Calu3 (cell line): ENCODE results near the gene HEG1. TPM values are rescaled to one million over a fixed set of nuclear protein-coding genes. Genes with fewer than 3 reads are reported as not detected.
"Not testable (repeated sequence)": the region's sequence is repeated elsewhere in the genome, so short reads cannot be mapped to it uniquely, and the experiment has no call there.

Experiments used
- BruUV-seq: library from RNA; stranded (reverse); fragments of 400-500 nt; replicated peaks from 2 replicates; lab custom pipeline; 2021; lab: Mats Ljungman, UMichigan
- CTCF ChIA-PET: fragments of 300-600 bp; sonication (Branson Sonifier 250); formaldehyde crosslinking; loops from one replicate; lab custom pipeline; 2022; ENCODE audit warnings: antibody characterized with exemption; lab: Charles Lee
- DNase-seq: peaks from one replicate; pipeline ENCODE4 v3.0.0; 2022
- H3K27ac Mint-ChIP-seq: one replicate; pipeline ENCODE4 v1.8.0; 2022; ENCODE audit warnings: mixed read lengths; ENCODE audit not compliant: unreplicated experiment
- H3K27me3 Mint-ChIP-seq: one replicate; pipeline ENCODE4 v1.8.0; 2022; ENCODE audit warnings: mixed read lengths; ENCODE audit not compliant: unreplicated experiment
- H3K36me3 Mint-ChIP-seq: one replicate; pipeline ENCODE4 v1.8.0; 2022; ENCODE audit warnings: mild to moderate bottlenecking, moderate library complexity, mixed read lengths; ENCODE audit not compliant: insufficient read depth, unreplicated experiment
- H3K4me1 Mint-ChIP-seq: one replicate; pipeline ENCODE4 v1.8.0; 2022; ENCODE audit warnings: mild to moderate bottlenecking, low read depth, mixed read lengths; ENCODE audit not compliant: unreplicated experiment
- H3K4me3 Mint-ChIP-seq: one replicate; pipeline ENCODE4 v1.8.0; 2022; ENCODE audit warnings: mild to moderate bottlenecking, low read depth, moderate library complexity, mixed read lengths; ENCODE audit not compliant: unreplicated experiment
- H3K9me3 Mint-ChIP-seq: one replicate; pipeline ENCODE4 v1.8.0; 2022; ENCODE audit warnings: low read depth, mixed read lengths; ENCODE audit not compliant: unreplicated experiment
- intact Hi-C: fragments of 100-400 bp; cut with micrococcal nuclease; formaldehyde crosslinking; loops from one replicate; pipeline ENCODE4 v1.10.0; 2022; ENCODE audit not compliant: unreplicated experiment
- total RNA-seq: library from RNA; stranded (reverse); gene quantifications from 2 replicates; pipeline ENCODE4 v1.2.3, GENCODE V29; 2022
- TF ChIP-seq, protein P1 (sequence below): fragments of 200-600 bp; IDR thresholded peaks from one replicate; pipeline ENCODE4 v1.8.0; 2022; ENCODE audit warnings: antibody characterized with exemption; ENCODE audit not compliant: unreplicated experiment

Gene HEG1
- total RNA-seq, 1 experiment from 2014 or later: 0.97 TPM

GRCh38 chr3:124962403-124962940 lies 93.3 kb downstream of the HEG1 start:
- CTCF ChIA-PET: no interaction called here
- no peaks in the 10 kb centered on the region for H3K9me3 Mint-ChIP-seq
- H3K4me3 Mint-ChIP-seq: no peak overlapping the region
- no peaks in the 10 kb centered on the region for H3K4me1 Mint-ChIP-seq
- intact Hi-C loops: no loop called here
- no peaks in the 10 kb centered on the region for H3K27me3 Mint-ChIP-seq
- no peak overlapping the region for H3K27ac Mint-ChIP-seq
- no peaks in the 10 kb centered on the region for H3K36me3 Mint-ChIP-seq
- TF ChIP-seq, protein P1, sequence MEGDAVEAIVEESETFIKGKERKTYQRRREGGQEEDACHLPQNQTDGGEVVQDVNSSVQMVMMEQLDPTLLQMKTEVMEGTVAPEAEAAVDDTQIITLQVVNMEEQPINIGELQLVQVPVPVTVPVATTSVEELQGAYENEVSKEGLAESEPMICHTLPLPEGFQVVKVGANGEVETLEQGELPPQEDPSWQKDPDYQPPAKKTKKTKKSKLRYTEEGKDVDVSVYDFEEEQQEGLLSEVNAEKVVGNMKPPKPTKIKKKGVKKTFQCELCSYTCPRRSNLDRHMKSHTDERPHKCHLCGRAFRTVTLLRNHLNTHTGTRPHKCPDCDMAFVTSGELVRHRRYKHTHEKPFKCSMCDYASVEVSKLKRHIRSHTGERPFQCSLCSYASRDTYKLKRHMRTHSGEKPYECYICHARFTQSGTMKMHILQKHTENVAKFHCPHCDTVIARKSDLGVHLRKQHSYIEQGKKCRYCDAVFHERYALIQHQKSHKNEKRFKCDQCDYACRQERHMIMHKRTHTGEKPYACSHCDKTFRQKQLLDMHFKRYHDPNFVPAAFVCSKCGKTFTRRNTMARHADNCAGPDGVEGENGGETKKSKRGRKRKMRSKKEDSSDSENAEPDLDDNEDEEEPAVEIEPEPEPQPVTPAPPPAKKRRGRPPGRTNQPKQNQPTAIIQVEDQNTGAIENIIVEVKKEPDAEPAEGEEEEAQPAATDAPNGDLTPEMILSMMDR: no peak
- no TSS peak for BruUV-seq
- no peak for DNase-seq

DNA sequence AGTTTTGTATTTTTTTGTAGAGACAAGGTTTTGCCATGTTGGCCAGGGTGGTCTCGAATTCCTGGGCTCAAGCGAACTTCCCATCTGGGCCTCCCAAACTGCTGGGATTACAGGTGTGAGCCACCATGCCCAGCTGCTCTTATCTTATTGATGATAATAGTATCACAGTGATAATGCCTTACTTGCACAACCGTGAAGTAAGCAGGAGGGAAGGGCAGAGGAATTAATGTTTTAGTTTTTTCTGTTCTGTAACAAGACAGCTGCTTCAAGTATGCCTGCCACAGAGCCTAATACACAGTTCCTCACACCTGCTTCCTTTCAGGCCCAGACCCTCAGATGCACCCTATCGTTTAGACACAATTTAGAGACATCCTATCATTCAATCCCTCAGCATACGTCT lies 95.1 kb downstream of the HEG1 start:
- TF ChIP-seq, protein P1: no peak
- no TSS peak for BruUV-seq
- DNase-seq: no peak
- CTCF ChIA-PET: no interaction called here
- Mint-ChIP-seq H3K4me1 (no peaks in the 10 kb centered on the region), H3K36me3 (no peaks in the 10 kb centered on the region), H3K9me3 (no peaks in the 10 kb centered on the region), H3K4me3 (no peak overlapping the region), H3K27me3 (no peaks in the 10 kb centered on the region), H3K27ac (no peak overlapping the region)
- intact Hi-C loops: no loop called here

- DNase-seq: no peak
- intact Hi-C loops: no loop called here
- H3K4me1 Mint-ChIP-seq: no peaks in the 10 kb centered on the region
- TF ChIP-seq, protein P1: no peak
- no peak overlapping the region for H3K4me3 Mint-ChIP-seq
- no peaks in the 10 kb centered on the region for H3K36me3 Mint-ChIP-seq
- no peak overlapping the region for H3K27ac Mint-ChIP-seq
- no peaks in the 10 kb centered on the region for H3K27me3 Mint-ChIP-seq
- CTCF ChIA-PET: interaction anchor here (0.8 kb wide), 1 partner anchor 9 kb away, joined by 3 read pairs; no protein-coding TSS in a partner anchor
- no TSS peak for BruUV-seq
- no peaks in the 10 kb centered on the region for H3K9me3 Mint-ChIP-seq
These were observed 95.7 kb downstream of the HEG1 start for GRCh38 chr3:124960105-124960504.

DNA sequence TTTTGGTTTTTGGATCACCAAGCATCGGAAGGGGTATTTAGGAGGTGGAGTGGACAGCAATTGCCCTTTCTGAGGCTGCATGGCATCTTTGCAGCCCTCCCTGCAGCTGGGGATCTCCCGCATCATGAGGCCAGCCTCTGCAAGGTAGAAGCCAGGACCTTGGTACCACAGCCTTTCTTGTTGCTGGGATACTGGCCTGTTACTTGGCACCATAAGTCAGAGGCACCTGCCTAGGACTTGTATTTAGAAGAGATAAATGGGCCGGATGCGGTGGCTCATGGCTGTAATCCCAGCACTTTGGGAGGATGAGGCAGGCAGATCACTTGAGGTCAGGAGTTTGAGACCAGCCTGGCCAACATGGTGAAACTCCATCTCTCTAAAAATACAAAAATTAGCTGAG lies 97.8 kb downstream of the HEG1 start:
- DNase-seq, H3K36me3 Mint-ChIP-seq, H3K4me3 Mint-ChIP-seq, BruUV-seq, H3K9me3 Mint-ChIP-seq, intact Hi-C loops, H3K27me3 Mint-ChIP-seq, H3K27ac Mint-ChIP-seq, H3K4me1 Mint-ChIP-seq: not testable (repeated sequence)
- CTCF ChIA-PET: interaction anchor here (0.6 kb wide), 1 partner anchor 402 kb away, joined by 3 read pairs; no protein-coding TSS in a partner anchor

DNA sequence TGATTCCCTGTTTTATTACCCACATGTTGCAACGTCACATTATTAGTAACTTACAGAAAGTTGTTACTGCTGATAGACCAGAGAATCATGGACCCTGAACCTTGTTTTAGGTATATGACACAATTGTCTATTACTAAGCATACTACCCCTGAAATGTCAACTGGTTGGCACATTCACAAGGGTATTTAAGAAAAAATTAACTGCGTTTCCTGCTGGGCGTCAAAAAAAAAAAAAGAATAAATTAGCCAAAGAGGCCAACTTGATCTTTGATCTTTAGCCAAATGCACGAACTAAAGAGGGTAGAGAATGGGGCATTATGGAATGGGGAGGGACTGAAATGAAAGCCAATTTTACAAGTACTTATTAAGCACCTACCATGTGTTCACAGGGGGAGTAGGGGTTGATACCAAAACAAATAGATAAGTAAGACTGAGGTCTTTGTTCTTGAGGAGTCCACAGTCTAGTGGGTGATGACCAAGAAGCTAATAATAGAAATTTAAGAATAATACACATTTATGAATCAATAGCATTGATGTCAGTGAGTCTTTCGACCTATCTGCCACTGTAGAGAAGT lies 103.4 kb downstream of the HEG1 start:
- CTCF ChIA-PET: interaction anchor here (1.1 kb wide), 1 partner anchor 18 kb away, joined by 3 read pairs; the partner anchor contains the start of gene MUC13
- Mint-ChIP-seq H3K4me1 (peaks cover 12% of the 10 kb centered on the region), H3K27ac (no peak overlapping the region), H3K27me3 (no peaks in the 10 kb centered on the region), H3K4me3 (no peak overlapping the region), H3K36me3 (no peaks in the 10 kb centered on the region), H3K9me3 (no peaks in the 10 kb centered on the region)
- intact Hi-C loops: no loop called here
- BruUV-seq: no TSS peak
- TF ChIP-seq, protein P1: no peak
- DNase-seq: no peak
